HG02571 (cell line): ENCODE results near the gene SEMA4C.

Source experiments
- ATAC-seq: cut with Tn5 transposase; IDR thresholded peaks from one replicate; pipeline ENCODE4 v1.9.1; 2021; ENCODE audit warnings: mild to moderate bottlenecking, moderate library complexity; ENCODE audit not compliant: unreplicated experiment

The SEMA4C gene

DNA sequence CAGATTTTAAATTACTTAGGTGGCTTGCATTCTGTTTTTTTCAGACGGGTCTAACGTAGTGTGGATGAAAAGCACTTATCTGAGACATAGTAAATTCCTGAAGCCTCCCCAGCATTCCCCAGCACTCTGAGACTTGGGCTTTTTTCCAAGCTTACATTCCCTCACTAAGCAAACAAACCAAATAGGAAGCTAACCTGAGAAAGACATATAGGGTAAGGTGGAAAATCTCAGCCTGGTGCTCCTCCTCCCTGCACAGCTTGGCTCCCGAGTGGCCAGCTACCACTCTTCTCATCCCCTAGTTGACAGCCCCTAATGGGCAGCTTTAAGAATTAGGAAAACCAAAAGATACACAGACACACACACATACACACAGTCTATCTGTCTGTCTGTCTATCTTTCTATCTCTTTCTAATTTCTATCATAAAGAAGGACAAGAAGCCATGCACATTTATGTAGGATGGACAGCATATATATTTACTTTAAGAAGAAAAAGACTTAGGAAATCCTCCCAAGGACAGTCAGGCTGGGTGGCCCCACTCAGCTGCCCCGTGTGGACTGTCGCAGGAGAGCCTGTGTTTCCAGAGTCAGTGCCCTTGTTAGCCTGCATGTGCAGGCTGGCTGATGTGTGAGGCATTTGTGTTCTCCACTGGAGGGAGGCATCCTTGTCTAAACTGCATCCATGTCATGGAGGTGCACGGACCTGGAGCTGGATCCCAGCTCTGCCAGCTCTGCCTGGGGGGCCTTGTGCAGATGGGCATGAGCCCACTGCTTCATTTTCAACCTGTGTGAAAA lies 45.6 kb downstream of the SEMA4C start:
- ATAC-seq = no peak

DNA sequence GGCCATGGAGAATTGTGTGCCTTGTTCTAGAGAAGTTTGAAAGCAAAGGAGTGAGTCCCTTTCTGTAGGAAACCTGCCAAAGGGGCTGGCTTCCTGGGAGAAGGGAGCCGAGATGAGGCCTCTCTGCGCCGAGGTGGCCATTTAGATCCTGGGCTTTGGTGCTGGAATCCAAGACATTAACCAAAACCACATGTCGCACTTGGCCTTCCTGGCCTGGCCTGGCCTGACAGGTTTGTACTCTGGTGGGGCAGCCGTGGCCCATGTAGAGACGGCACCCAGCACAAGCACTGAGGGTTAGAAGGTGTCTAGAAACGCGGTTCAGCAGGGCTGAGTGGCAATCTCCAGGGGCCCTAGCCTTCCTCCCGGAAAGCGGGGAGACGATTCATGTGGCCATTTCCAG lies 46.7 kb downstream of the SEMA4C start:
- no peak for ATAC-seq

DNA sequence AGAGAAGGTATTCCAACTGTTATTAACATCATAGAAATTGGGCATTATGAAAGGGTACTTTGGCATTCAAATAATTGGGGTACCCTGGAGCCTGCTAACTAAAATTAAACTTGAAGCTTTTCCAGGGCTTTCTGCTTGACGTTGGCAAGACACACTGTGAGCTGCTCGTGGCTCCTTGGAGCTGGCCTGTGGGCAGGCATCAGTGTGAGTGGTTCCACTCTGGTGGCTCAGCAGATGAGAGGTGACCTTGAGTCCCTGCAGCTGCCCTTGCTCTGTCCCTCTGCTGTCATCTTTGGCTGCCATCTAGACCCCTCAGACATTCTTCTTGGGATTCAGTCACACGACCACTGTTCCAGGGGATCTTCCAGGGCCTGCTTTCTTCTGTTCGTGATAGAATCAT lies 47.1 kb downstream of the SEMA4C start:
- no peak for ATAC-seq

DNA sequence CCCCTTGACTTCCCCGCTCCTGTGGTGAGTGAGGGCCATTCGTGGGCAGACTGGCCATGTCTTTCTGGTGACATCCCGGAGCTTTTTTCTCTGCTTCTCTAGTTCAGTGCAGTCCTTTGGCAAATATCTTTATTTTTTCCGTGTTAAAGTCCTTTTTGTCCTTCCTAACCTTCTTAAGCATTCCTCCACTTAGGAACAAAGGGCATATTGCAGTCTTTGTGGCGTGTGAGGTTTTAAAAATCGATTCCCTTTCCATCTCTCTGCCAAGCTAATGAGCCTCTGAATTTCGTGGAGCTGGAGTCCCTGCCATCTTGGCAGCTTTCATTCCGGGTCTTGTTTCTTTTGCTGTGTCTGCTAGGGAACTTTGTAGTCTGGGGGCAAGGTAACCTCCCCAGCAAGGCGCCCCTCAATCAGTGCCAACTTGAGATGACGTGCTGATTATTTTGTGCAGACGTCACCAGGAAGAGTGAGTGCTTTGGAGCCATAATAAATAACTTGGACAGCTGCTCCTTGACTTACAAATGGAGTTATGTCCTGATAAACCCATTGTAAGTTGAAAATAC lies 48.7 kb downstream of the SEMA4C start:
- no peak for ATAC-seq

DNA sequence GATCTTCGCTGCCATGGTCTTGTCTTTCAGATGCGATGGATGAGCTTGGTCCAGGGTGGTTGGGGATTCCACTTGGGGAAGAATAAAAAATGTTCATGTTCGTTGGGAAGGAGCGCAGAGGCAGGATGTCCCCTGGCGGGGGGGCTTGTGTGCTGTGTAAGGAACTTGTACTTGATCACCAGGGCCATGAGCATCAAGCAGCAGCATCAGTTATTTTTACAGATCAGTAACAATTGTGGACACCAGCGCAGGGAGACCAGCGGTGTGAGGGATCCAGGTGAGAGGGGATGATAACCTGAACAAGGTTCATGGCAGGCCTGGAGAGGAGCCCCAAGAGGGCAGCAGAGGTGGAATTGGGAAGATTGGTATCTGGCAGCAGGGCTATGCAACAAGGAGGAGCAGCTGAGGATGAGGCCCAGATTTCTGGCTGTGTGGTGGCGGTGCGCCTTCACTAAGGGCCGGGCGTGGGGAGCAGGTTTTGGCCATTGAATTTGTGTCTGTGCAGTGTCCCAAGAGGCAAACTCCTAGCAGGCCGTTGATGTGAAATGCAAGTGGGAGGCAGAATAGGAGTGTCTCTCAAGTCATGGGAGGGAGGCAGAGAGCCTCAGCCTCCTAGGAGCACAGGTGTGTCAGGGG lies 49.9 kb downstream of the SEMA4C start:
- no peak for ATAC-seq

DNA sequence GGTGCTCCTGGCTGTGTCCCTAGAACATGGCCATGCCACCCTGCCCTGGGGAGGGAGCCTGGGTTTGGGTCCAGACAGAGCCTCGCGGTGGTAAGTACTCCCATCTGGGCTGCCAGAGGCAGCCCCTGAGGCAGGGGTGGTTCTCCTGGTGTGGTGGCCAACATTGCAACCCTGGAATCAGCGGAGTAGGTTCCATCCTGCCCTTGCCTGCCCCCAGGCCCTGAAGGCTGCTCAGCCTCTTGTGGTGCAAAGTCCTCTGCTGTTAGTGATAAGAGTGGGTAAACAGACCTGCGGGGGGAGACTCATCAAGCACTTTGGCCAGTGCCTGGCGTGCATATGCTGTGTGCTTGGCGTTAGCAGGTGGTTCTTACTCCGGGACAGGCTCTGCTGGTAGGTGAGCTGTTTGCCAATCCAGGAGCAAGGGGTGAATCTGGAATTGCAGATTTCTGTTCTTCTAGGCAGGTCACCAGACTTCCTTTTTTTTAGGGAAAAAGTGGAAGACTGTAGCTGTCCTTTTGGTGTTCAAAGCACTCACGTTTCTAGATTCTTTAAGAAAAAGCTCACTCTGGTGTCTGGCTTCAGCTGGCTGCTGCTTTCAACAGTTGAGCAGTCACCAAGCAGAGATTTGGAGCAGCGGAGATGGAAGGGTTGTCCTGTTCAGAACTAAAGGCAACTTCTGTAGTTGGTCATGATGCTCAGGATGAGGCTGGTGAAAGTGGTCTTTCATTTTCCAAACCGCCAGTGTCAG lies 50.6 kb downstream of the SEMA4C start:
- ATAC-seq = no peak

DNA sequence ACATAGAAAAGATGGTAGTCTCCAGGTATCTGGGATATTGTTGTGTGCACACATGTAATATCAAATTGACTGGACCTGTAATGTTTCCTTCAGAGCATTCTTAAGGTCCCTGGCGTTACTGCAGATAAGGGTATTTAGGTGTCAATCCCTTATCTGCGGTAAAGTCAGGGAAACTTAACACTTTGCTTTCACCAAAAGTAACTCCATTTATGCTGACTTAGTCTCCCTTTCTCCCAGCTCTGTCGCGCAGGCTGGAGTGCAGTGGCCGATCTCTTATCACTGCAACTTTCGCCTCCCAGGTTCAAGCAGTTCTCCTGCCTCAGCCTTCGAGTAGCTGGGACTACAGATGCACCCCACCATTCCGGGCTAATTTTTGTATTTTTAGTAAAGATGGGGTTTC lies 52.0 kb downstream of the SEMA4C start:
- no peak for ATAC-seq

DNA sequence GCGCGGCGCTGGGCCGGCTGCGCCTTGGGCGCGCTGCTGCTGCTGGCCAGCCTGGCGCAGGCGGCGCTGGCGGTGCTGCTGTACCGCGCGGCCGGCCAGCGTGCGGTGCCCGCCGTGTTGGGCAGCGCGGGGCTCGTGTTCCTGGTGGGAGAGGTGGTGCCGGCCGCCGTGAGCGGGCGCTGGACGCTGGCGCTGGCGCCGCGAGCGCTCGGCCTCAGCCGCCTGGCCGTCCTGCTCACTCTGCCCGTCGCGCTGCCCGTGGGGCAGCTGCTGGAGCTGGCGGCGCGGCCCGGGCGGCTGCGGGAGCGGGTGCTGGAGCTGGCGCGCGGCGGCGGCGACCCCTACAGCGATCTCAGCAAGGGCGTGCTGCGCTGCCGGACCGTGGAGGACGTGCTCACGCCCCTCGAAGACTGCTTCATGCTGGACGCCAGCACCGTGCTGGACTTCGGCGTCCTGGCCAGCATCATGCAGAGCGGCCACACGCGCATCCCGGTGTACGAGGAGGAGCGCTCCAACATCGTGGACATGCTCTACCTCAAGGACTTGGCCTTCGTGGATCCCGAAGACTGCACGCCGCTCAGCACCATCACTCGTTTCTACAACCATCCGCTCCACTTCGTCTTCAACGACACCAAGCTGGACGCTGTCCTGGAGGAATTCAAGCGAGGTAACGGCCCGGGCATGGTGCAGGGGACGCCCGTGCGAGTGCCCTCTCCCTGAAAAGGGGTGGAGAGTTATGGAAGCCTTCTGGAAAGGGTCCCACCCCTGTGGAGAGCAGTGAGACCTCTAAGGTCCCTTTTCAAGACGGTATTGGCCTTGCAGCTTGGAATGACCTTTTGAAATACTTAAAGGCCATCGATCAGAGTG lies 52.8 kb downstream of the SEMA4C start:
- ATAC-seq = no peak

DNA sequence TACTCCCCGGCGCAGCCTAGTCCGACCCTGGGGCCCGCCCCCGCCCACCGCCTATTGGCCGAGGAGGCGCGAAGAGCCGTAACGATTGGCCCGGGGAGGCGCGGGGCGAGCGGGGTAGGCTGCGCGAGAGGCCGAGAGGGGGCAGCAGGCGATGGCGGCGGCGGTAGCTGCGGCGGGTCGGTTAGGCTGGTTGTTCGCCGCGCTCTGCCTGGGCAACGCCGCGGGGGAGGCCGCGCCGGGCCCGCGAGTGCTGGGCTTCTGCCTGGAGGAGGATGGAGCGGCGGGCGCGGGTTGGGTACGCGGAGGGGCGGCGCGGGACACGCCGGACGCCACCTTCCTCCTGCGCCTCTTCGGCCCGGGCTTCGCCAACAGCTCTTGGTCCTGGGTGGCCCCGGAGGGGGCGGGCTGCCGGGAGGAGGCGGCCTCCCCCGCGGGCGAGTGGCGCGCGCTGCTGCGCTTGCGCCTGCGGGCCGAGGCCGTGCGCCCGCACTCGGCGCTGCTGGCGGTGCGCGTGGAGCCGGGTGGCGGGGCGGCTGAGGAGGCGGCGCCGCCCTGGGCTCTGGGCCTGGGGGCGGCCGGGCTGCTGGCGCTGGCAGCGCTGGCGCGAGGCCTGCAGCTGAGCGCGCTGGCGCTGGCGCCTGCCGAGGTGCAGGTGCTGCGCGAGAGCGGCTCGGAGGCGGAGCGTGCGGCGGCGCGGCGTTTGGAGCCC lies 53.6 kb downstream of the SEMA4C start, which contains the start of gene CNNM3:
Gene CNNM3, plus strand, starts transcription at position 142 of the 709 bp plus-strand sequence. Its CDS starts 10 bp downstream, at position 152.
- peak; percentile 91 for ATAC-seq

DNA sequence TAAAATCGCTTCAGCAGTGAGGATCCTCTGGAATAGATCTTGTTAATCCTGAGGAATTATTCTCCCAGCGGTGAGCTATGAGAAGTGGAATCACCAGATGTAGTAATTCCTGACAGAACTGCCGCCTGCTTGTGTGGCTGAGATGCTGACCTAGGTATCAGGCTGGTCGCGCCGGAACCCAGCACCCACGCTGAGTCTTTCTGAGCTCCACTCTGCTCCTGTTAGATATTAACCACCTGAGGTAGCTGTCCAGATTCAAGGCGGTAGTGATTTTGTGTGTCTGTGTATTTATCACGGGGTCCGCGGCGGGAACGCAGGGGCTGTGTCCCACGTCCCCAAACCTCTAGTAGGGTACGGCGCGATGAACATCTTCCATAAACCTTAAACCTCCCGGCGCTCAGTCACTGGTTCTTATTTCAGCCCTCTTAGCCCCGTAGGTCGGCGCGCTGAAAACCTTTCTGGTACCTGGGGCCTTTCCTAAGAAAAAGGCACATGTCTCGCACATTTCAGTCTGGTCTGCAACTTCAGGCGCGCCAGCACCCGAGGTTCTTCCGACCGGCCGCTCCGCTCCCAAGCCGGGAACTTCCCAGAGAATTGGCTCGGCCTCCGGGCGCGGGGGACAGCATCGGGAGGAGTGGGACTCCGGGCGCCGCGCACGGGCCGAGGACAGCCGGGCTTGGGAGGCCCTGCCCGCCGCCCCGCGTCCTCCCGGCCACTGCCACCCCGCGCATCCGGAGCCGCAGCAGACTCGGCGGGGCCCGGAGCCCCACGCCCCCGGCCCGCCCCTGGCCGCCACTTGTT lies 54.4 kb downstream of the SEMA4C start:
- ATAC-seq = no peak

DNA sequence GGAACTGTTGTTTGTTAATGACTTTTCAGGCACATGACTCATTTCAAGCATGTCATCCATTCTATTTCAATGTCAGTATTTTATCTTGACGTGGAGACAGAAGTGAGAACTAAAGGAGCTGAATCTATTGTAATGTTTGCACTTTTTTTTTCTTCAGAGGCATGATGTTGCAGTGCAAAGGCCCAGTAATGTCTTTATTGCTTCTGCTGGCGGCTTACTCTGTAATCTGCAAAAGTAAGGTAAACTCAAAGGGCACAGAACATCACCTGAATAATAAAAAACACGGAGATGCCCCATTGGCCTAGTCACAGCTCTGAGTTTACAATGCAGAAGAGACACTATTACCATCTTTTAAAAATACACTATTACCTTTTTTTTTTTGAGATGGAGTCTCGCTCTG lies 56.2 kb downstream of the SEMA4C start:
- ATAC-seq = no peak

DNA sequence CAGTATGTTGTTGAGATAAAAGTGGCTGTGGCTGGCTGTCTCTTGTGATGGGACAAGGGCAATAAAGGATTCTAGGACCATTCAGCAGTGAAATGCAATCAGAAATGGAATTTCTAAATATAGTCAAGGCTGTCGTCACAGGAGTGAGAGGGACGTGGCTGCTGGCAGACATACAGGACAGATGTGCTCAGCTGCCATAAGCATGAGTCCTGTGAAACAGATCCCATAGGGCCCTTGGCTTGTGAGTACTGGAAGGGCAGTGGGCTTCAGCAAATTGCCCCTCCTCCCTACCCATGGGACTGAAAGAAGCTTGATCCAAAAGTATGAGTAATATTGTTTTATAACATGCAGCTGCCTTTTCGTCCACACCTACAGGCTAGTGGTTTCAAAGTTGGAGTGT lies 58.0 kb downstream of the SEMA4C start:
- no peak for ATAC-seq

DNA sequence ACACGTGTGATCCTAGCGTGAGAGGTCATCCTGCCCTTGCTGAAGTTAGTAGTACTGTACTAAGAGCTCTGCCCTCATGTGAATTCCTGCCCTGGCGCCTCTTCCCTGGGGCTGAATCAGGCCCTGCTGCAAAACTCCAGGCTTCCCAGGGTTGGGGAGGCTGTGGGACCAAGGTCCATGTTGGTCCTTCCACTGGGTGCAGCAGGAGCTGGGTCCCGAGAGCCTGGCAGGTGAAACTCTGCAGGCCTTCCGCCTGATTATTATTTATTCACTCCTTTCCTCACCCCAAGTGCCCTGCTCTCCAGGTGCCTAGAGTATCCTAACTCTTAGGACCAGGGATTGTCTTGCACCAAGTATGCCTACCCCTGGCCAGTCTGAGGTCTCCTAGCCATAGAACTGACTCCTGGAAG lies 59.1 kb downstream of the SEMA4C start:
- ATAC-seq = no peak

DNA sequence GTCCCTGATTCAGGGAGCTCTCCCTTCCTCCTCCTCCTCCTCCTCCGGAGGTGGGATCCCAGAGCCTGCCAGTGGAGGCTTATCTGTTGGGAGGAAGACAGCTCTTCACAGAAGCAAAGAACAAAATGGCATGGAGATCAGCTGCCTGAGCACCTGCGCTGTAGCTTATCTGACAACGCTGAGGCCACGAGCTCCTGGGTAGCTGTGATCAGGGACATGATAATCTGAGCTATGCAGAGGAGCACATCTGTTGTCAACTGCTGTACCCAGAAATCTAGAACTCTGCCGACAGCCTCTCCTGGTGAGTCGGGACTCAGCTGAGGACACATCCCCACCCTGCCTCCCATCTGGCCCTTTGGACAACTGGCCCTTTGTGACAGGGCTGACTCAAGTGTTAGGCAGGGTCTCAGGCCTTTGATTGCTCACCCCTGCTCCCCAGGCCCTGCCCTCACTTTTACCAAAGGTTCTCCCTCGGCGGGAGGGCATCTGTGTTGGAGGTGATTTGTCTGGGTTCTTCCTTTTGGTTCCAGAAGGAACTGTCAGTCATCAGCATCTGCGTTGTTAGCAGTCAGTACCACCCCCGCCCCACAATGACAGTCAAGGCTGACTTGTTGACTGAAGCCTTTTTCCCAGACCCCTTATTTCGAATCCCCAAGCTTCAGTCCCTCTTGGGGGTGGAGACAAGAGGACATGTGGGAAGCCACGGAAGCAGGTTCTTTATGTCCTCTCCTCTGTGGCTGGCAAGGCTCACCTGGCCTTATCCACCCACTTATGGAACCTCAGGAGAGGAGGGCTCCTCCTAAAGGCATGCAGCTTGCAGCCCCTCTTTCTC lies 59.7 kb downstream of the SEMA4C start:
- ATAC-seq = no peak
